Neural progenitor cell (in vitro differentiated cells): Measurements from ENCODE around the gene SPRED2.

Experiments used
- CTCF ChIP-seq: fragments of 200-600 bp; sonication (generic); IDR thresholded peaks from 2 replicates; pipeline ENCODE4 v1.5.1; 2017; ENCODE audit warnings: antibody characterized with exemption, mild to moderate bottlenecking
- EZH2 ChIP-seq: fragments of 200-600 bp; sonication (generic); IDR thresholded peaks from 2 replicates; pipeline ENCODE4 v1.6.1; 2017; ENCODE audit warnings: antibody characterized with exemption, mild to moderate bottlenecking, moderate library complexity
- EZH2phosphoT487 ChIP-seq: fragments of 200-600 bp; sonication (generic); IDR thresholded peaks from 2 replicates; pipeline ENCODE4 v1.6.1; 2017; ENCODE audit warnings: antibody characterized with exemption

- no peak for TF ChIP-seq CTCF
- no peak for TF ChIP-seq EZH2
- no peak for TF ChIP-seq EZH2phosphoT487
These were observed 3.3 kb upstream of the SPRED2 start for GRCh38 chr2:65435625-65436168.
